HFF-Myc (cell line): ENCODE data around the gene CDT1.
A peak's percentile ranks its signal among the peaks of the same experiment; 100 is the strongest.

Source experiments
- DNase-seq: peaks from one replicate; pipeline ENCODE4 v3.0.0-alpha.2; 2011; ENCODE audit warnings: low read depth; ENCODE audit errors: extremely low read depth
- H3K4me3 ChIP-seq: replicated peaks from 2 replicates; pipeline ENCODE4 v1.5.1; 2011; ENCODE audit warnings: low read depth, mild to moderate bottlenecking, control low read depth, low read length
- TF ChIP-seq, protein P1 (sequence below): IDR thresholded peaks from 2 replicates; pipeline ENCODE4 v1.5.1; 2012; ENCODE audit warnings: mild to moderate bottlenecking, low read depth, low read length, control low read depth; ENCODE audit errors: missing control alignments

CDT1 gene

GRCh38 chr16:88805887-88806393 lies 2.4 kb downstream of the CDT1 start:
- TF ChIP-seq, protein P1, sequence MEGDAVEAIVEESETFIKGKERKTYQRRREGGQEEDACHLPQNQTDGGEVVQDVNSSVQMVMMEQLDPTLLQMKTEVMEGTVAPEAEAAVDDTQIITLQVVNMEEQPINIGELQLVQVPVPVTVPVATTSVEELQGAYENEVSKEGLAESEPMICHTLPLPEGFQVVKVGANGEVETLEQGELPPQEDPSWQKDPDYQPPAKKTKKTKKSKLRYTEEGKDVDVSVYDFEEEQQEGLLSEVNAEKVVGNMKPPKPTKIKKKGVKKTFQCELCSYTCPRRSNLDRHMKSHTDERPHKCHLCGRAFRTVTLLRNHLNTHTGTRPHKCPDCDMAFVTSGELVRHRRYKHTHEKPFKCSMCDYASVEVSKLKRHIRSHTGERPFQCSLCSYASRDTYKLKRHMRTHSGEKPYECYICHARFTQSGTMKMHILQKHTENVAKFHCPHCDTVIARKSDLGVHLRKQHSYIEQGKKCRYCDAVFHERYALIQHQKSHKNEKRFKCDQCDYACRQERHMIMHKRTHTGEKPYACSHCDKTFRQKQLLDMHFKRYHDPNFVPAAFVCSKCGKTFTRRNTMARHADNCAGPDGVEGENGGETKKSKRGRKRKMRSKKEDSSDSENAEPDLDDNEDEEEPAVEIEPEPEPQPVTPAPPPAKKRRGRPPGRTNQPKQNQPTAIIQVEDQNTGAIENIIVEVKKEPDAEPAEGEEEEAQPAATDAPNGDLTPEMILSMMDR, result no peak
- DNase-seq, result no peak
- H3K4me3 ChIP-seq, result peak overlapping the region; percentile 77

DNA sequence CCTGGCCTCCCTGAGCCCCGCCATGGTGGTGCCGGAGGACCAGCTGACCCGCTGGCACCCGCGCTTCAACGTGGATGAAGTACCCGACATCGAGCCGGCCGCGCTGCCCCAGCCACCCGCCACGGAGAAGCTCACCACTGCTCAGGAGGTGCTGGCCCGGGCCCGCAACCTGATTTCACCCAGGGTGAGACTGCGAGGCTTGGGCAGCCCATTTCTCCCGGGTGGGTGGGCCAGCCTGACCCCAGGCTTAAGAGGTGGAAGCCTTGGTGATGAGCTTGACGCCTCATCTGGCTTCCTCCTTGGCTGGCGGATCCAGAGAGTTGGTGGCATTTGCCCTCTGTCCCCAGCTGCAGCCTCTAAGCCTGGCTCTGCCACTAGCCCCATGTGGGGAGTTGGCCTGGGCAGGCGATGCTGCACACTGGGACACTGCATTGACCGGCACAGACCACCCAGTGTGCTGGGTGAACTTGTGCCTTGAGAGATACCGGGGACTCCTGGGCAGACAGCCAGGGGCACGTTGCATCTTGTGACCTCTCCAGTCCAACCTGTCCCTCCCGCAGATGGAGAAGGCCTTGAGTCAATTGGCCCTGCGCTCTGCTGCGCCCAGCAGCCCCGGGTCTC lies 3.0 kb downstream of the CDT1 start:
- TF ChIP-seq, protein P1, result no peak
- no peak overlapping the region for H3K4me3 ChIP-seq
- no peak for DNase-seq

DNA sequence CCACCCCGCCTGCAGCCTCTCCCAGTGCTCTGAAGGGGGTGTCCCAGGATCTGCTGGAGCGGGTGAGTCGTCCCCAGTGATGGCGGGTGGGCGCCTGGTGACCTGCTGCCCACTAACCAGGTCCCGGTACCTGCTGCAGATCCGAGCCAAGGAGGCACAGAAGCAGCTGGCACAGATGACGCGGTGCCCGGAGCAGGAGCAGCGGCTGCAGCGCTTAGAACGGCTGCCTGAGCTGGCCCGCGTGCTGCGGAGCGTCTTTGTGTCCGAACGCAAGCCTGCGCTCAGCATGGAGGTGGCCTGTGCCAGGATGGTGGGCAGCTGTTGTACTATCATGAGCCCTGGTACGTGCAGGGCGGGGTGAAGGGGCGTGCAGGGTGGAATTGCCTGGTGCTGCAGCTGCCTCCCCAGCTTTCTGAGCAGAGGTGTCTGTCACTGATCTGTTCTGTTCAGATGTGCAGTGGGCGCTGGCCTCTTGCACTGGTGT lies 3.6 kb downstream of the CDT1 start:
- no peak overlapping the region for H3K4me3 ChIP-seq
- TF ChIP-seq, protein P1, result no peak
- DNase-seq, result no peak

- TF ChIP-seq, protein P1, result no peak
- H3K4me3 ChIP-seq, result no peak overlapping the region
- DNase-seq, result no peak
Measured at GRCh38 chr16:88807626-88808453, 4.3 kb downstream of the CDT1 start.

DNA sequence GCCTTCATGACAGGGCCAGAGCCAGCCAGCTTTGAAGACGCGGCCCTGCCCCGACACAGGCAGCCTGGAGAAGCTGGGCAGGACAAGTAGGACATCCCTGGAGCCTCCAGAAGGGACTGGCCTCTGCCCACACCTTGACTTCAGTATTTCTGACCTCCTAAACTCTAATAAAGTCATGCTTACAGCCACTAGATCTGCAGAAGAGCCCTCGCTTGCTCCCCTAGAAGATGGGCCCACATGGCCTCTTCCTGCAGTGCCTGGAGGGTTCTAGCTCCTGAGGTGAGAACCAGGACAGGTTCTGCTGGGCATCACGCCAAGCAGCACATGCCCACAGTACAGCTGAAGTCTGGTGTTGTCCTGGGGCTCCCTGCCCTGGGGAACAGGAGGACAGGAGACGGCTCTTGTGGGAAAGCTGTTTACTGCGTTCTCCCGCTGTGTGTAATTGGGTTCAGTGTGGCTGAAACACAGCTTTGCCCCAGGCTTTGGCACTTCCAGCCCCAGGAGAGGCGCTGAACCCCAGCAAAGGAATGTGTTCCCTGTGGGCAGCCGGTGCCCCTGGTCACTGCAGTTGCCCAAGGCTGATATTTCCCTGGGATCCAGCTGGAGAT lies 5.6 kb downstream of the CDT1 start:
- TF ChIP-seq, protein P1, result no peak
- no peak for DNase-seq
- peak overlapping the region; percentile 90 for H3K4me3 ChIP-seq

DNA sequence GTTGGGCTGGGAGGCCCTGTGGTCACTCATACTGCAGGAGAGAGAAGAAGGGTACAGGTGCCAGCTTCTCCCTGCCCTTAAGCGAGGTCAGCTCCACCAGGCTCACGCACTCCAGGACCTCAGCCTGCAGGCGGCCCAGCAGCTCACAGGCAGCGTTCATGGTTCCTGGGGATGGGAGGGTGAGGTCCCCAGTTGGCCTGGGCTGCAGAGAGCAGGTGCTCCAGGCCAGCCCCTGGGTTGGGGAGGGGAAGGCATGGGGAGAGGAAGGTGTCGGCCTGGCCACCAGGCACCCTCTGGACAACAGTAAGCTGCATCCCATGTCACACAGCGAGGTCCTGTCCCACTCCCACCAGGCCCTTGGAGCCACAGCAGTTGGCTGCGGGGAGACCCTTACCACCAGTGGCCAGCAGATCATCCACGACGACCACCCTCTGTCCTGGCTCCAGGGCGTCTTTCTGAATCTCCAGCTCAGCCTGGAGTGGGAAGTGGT lies 6.1 kb downstream of the CDT1 start:
- TF ChIP-seq, protein P1, result no peak
- DNase-seq, result no peak
- H3K4me3 ChIP-seq, result peak overlapping the region; percentile 90
